HepG2 (cell line): ENCODE results near the gene TMEM63B. TPM values are rescaled to one million over a fixed set of nuclear protein-coding genes. Genes with fewer than 3 reads are reported as not detected.

Experiments
- CREM ChIP-seq, 2 experiments: sonication (generic) in 1 of 2; formaldehyde crosslinking in 1 of 2; IDR thresholded peaks; 2 replicates each; pipeline versions ENCODE4 v1.4.0 to v1.6.1; 2016 to 2020; ENCODE audit warnings: antibody characterized with exemption in 1 of 2, mild to moderate bottlenecking in 1 of 2, missing genetic modification reagents in 1 of 2
- KDM2A ChIP-seq: sonication (generic); formaldehyde crosslinking; IDR thresholded peaks from 2 replicates; pipeline ENCODE4 v1.4.0; 2020; ENCODE audit warnings: low read depth, missing genetic modification reagents, borderline replicate concordance
- MIER2 ChIP-seq: IDR thresholded peaks from 2 replicates; pipeline ENCODE4 v1.6.1; 2016; ENCODE audit warnings: missing biosample characterization, missing genetic modification reagents
- NFKBIZ ChIP-seq: IDR thresholded peaks from 2 replicates; pipeline ENCODE4 v1.6.1; 2018; ENCODE audit warnings: missing genetic modification reagents, missing compliant biosample characterization
- NR2F6 ChIP-seq, 2 experiments: IDR thresholded peaks; 2 replicates each; pipeline ENCODE4 v1.6.1; 2016; ENCODE audit warnings: antibody characterized with exemption in 1 of 2, mild to moderate bottlenecking in 1 of 2
- POLR2AphosphoS5 ChIP-seq: IDR thresholded peaks from 2 replicates; pipeline ENCODE4 v1.6.1; 2012; ENCODE audit warnings: low read depth, low read length
- SNAPC4 ChIP-seq: sonication (generic); formaldehyde crosslinking; IDR thresholded peaks from 2 replicates; pipeline ENCODE4 v1.4.0; 2020; ENCODE audit warnings: mild to moderate bottlenecking, missing genetic modification reagents
- YY1 ChIP-seq: IDR thresholded peaks from 2 replicates; pipeline ENCODE4 v1.6.1; 2011; ENCODE audit warnings: low read length, low read depth, moderate library complexity, mild to moderate bottlenecking; ENCODE audit not compliant: insufficient read depth, insufficient replicate concordance
- ZC3H4 ChIP-seq: sonication (generic); formaldehyde crosslinking; IDR thresholded peaks from 2 replicates; pipeline ENCODE4 v1.4.0; 2020; ENCODE audit warnings: missing genetic modification reagents, borderline replicate concordance
- ZMYM2 ChIP-seq: sonication (generic); formaldehyde crosslinking; IDR thresholded peaks from 2 replicates; pipeline ENCODE4 v1.8.0; 2022; ENCODE audit warnings: mild to moderate bottlenecking, missing genetic modification reagents
- ZNF12 ChIP-seq: sonication (generic); formaldehyde crosslinking; IDR thresholded peaks from 2 replicates; pipeline ENCODE4 v1.5.0; 2020; ENCODE audit warnings: missing genetic modification reagents
- ZNF280B ChIP-seq: sonication (generic); formaldehyde crosslinking; IDR thresholded peaks from 2 replicates; pipeline ENCODE4 v1.5.0; 2020; ENCODE audit warnings: missing genetic modification reagents, mild to moderate bottlenecking, borderline replicate concordance
- ZNF30 ChIP-seq: sonication (generic); formaldehyde crosslinking; IDR thresholded peaks from 2 replicates; pipeline ENCODE4 v1.5.0; 2020; ENCODE audit warnings: mild to moderate bottlenecking, missing genetic modification reagents
- ZNF337 ChIP-seq: sonication (generic); formaldehyde crosslinking; IDR thresholded peaks from 2 replicates; pipeline ENCODE4 v1.5.1; 2020; ENCODE audit warnings: missing genetic modification reagents, low read depth, mild to moderate bottlenecking, borderline replicate concordance
- ZNF362 ChIP-seq: sonication (generic); formaldehyde crosslinking; IDR thresholded peaks from 2 replicates; pipeline ENCODE4 v1.4.0; 2020; ENCODE audit warnings: missing genetic modification reagents, mild to moderate bottlenecking, borderline replicate concordance
- ZNF572 ChIP-seq: sonication (generic); formaldehyde crosslinking; IDR thresholded peaks from 2 replicates; pipeline ENCODE4 v1.5.1; 2020; ENCODE audit warnings: mild to moderate bottlenecking, missing genetic modification reagents
- ZNF616 ChIP-seq: sonication (generic); formaldehyde crosslinking; IDR thresholded peaks from 2 replicates; pipeline ENCODE4 v1.5.0; 2020; ENCODE audit warnings: low read depth, mild to moderate bottlenecking, missing genetic modification reagents
- ZNF7 ChIP-seq: IDR thresholded peaks from 2 replicates; pipeline ENCODE4 v1.6.1; 2016; ENCODE audit warnings: missing biosample characterization, missing genetic modification reagents
- ZNF709 ChIP-seq: sonication (generic); formaldehyde crosslinking; IDR thresholded peaks from 2 replicates; pipeline ENCODE4 v1.5.0; 2020; ENCODE audit warnings: mild to moderate bottlenecking, missing genetic modification reagents
- ZNF816 ChIP-seq: sonication (generic); formaldehyde crosslinking; IDR thresholded peaks from 2 replicates; pipeline ENCODE4 v1.8.0; 2022; ENCODE audit warnings: missing genetic modification reagents, mild to moderate bottlenecking, borderline replicate concordance
- polyA plus RNA-seq, 8 experiments: library from polyadenylated mRNA; depleted of rRNA in 3 of 8; stranded (reverse) in 7 of 8; unstranded in 1 of 8; fragments of >200 nt; fragmentation: Illumina TruSeq in 4 of 8; extraction: Trizol in 4 of 8; gene quantifications; 2 replicates each; pipeline versions ENCODE4 v1.2.1 to v1.2.3, GENCODE V29; 2011 to 2016; ENCODE audit warnings: low read depth in 4 of 8, missing spikeins in 1 of 8, mixed read lengths in 1 of 8; ENCODE audit not compliant: insufficient read depth in 1 of 8
- total RNA-seq, 5 experiments: library from RNA; depleted of rRNA; stranded (reverse); fragments of >200 nt; fragmentation: Illumina TruSeq; extraction: Trizol; gene quantifications; 2 replicates each; pipeline ENCODE4 v1.2.3, GENCODE V29; 2016; ENCODE audit warnings: low read depth in 1 of 5

TMEM63B gene
- total and polyA plus RNA-seq, 2 of the 13 experiments (the other 11 are each of a cell fraction or from before 2014, with no cell fraction given), result 27.4 to 75.8 TPM

GRCh38 chr6:44156494-44157151 lies 29.3 kb downstream of the TMEM63B start (continued):
- TF ChIP-seq ZNF572 (CRISPR knock-in tag) (peak; percentile 39; the same call in 1 of the 2 replicates), ZNF30 (CRISPR knock-in tag) (no peak), NR2F6 (IDR thresholded peaks at IDR 0.05) (peak; percentile 81), NR2F6 (CRISPR knock-in tag; IDR thresholded peaks at IDR 0.05) (peak; percentile 89), ZC3H4 (CRISPR knock-in tag) (peak; percentile 60; the same call in 1 of the 2 replicates), KDM2A (CRISPR knock-in tag) (peak; percentile 77), POLR2AphosphoS5 (peak; percentile 52), NFKBIZ (CRISPR knock-in tag) (peak; percentile 55), YY1 (peak; percentile 70), ZNF616 (CRISPR knock-in tag) (peak; percentile 71; the same call in 1 of the 2 replicates), ZNF12 (peak; percentile 60; the same call in 1 of the 2 replicates), SNAPC4 (CRISPR knock-in tag) (0 out of 2 replicates have a peak, but pooled peaks have one; percentile 5), ZNF816 (CRISPR knock-in tag) (no peak), ZNF337 (CRISPR knock-in tag) (peak; percentile 39; the same call in 1 of the 2 replicates), ZNF709 (CRISPR knock-in tag) (peak; percentile 52; the same call in 1 of the 2 replicates), ZMYM2 (CRISPR knock-in tag) (0 out of 2 replicates have a peak, but pooled peaks have one; percentile 6), ZNF280B (CRISPR knock-in tag) (no peak; the same call in none of the 2 replicates), ZNF362 (CRISPR knock-in tag) (peak; percentile 20; the same call in 1 of the 2 replicates), CREM (IDR thresholded peaks at IDR 0.05) (peak; percentile 86), CREM (CRISPR knock-in tag; IDR thresholded peaks at IDR 0.05) (no peak), MIER2 (CRISPR knock-in tag) (peak; percentile 83), ZNF7 (CRISPR knock-in tag) (peak; percentile 72)
